Measurements from ENCODE around the gene WDR64. TPM values are rescaled to one million over a fixed set of nuclear protein-coding genes. Genes with fewer than 3 reads are reported as not detected.

WDR64 gene
- total RNA-seq, 3 donors from 2014 or later (not counting 1 experiment from before 2014, with no cell fraction given): not detected

GRCh38 chr1:241688940-241689368 is 36.9 kb downstream of the WDR64 start:
- no peaks in the 10 kb centered on the region for H3K4me1 ChIP-seq (ENCODE audit: control insufficient read depth, insufficient read depth, low read length)
- Mint-ChIP-seq H3K27me3 (ENCODE audit: low read depth in 2 of 2) (peaks cover 13 to 34% of the 10 kb centered on the region in 2 donors), H3K27ac (no peak overlapping the region), H3K36me3 (no peaks in the 10 kb centered on the region), H3K4me1 (no peaks in the 10 kb centered on the region), H3K4me3 (no peak overlapping the region), H3K9me3 (no peaks in the 10 kb centered on the region)
- 39% methylated on average over 2 of the region's 2 CpGs for WGBS (ENCODE audit: insufficient coverage)
- no peak for ATAC-seq
- H3K27me3 ChIP-seq (ENCODE audit: control insufficient read depth, insufficient read depth, low read length): peaks cover 2% of the 10 kb centered on the region
- no peak overlapping the region for H3K4me3 ChIP-seq (ENCODE audit: low read length)
- intact Hi-C loops (cut with micrococcal nuclease): no loop called here
- no peak overlapping the region for H3K27ac ChIP-seq (ENCODE audit: low read length)
- no peak for DNase-seq
- TF ChIP-seq CTCF (IDR thresholded peaks at IDR 0.05): no peak
- no peaks in the 10 kb centered on the region for H3K36me3 ChIP-seq (ENCODE audit: control insufficient read depth, insufficient read depth, low read length)
- H3K9me3 ChIP-seq (ENCODE audit: control insufficient read depth, insufficient read depth, low read length): no peaks in the 10 kb centered on the region

- no peaks in the 10 kb centered on the region for H3K4me1 Mint-ChIP-seq
- no peak overlapping the region for H3K27ac ChIP-seq (ENCODE audit: low read length)
- no peaks in the 10 kb centered on the region for H3K36me3 ChIP-seq (ENCODE audit: control insufficient read depth, insufficient read depth, low read length)
- H3K9me3 ChIP-seq (ENCODE audit: control insufficient read depth, insufficient read depth, low read length): no peaks in the 10 kb centered on the region
- 65% methylated on average over 5 of the region's 9 CpGs for WGBS (ENCODE audit: insufficient coverage)
- no peak overlapping the region for H3K27ac Mint-ChIP-seq
- H3K36me3 Mint-ChIP-seq: no peaks in the 10 kb centered on the region
- DNase-seq (no peak), ATAC-seq (no peak)
- TF ChIP-seq CTCF (IDR thresholded peaks at IDR 0.05): no peak
- H3K27me3 ChIP-seq (ENCODE audit: control insufficient read depth, insufficient read depth, low read length): no peaks in the 10 kb centered on the region
- H3K4me1 ChIP-seq (ENCODE audit: control insufficient read depth, insufficient read depth, low read length): no peaks in the 10 kb centered on the region
- H3K9me3 Mint-ChIP-seq: no peaks in the 10 kb centered on the region
- intact Hi-C loops (cut with micrococcal nuclease): no loop called here
- no peak overlapping the region for H3K4me3 ChIP-seq (ENCODE audit: low read length)
- no peak overlapping the region for H3K4me3 Mint-ChIP-seq
- peaks cover 3 to 5% of the 10 kb centered on the region in 2 donors for H3K27me3 Mint-ChIP-seq (ENCODE audit: low read depth in 2 of 2)
These were observed 43.4 kb downstream of the WDR64 start for GRCh38 chr1:241695246-241696171.

DNA sequence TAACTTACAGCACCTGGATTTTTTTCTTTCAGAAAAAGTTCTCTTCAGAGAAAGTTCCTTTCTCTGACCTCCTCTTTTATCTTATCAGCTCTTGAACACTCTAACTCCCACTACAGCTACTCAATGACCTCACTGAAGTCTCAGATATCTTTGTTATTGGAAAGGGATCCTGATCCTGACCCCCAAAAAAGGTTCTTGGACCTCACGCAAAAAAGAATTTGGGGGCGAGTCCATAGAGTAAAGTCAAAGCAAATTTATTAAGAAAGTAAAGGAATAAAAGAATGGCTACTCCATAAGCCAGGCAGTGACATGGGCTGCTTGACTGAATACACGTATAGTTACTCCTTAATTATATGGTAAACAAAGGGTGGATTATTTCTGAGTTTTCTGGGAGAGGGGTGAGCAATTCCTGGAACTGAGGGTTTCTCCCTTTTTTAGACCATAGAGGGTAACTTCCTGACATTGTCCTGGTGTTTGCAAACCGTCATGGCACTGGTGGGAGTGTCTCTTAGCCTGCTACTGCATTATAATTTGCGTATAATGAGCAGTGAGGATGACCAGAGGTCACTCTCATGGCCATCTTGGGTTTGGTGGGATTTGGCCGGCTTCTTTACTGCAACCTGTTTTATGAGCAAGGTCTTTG is 44.2 kb downstream of the WDR64 start:
- no peak overlapping the region for H3K27ac Mint-ChIP-seq
- no peak overlapping the region for H3K4me3 ChIP-seq (ENCODE audit: low read length)
- no peaks in the 10 kb centered on the region for H3K9me3 ChIP-seq (ENCODE audit: control insufficient read depth, insufficient read depth, low read length)
- H3K36me3 Mint-ChIP-seq: no peaks in the 10 kb centered on the region
- 73% methylated on average over 6 of the region's 6 CpGs for WGBS (ENCODE audit: insufficient coverage)
- ATAC-seq (no peak), DNase-seq (no peak)
- H3K36me3 ChIP-seq (ENCODE audit: control insufficient read depth, insufficient read depth, low read length): no peaks in the 10 kb centered on the region
- no peak for TF ChIP-seq CTCF (IDR thresholded peaks at IDR 0.05)
- H3K27ac ChIP-seq (ENCODE audit: low read length): no peak overlapping the region
- H3K4me3 Mint-ChIP-seq: no peak overlapping the region
- intact Hi-C loops (cut with micrococcal nuclease): no loop called here
- no peaks in the 10 kb centered on the region for H3K4me1 Mint-ChIP-seq
- no peaks in the 10 kb centered on the region for H3K9me3 Mint-ChIP-seq
- no peaks in the 10 kb centered on the region for H3K4me1 ChIP-seq (ENCODE audit: control insufficient read depth, insufficient read depth, low read length)
- H3K27me3 Mint-ChIP-seq (ENCODE audit: low read depth in 2 of 2): peaks cover 0 to 5% of the 10 kb centered on the region in 2 donors
- H3K27me3 ChIP-seq (ENCODE audit: control insufficient read depth, insufficient read depth, low read length): no peaks in the 10 kb centered on the region

Measured in natural killer cell (primary cell).